Measurements from ENCODE around the gene NGEF. TPM values are rescaled to one million over a fixed set of nuclear protein-coding genes. Genes with fewer than 3 reads are reported as not detected.
A peak's percentile ranks its signal among the peaks of the same experiment; 100 is the strongest.

The NGEF gene
- total RNA-seq, 3 donors from 2014 or later, result 20.1 to 67.5 (median 38.0) TPM

DNA sequence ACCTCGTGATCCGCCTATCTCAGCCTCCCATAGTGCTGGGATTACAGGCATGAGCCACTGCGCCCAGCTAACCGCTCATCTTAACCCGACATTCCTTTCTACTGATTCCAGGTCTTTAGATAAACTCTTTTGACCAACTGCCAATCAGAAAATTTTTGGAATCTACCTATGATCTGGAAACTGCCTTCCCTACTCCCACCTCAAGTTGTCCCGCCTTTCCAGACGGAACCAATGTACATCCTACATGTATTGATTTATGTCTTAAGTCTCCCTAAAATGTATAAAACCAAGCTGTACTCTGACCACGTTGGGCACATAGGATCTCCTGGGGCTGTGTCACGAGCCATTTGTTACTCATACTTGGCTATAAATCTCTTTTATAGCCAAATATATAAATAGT lies 16.3 kb upstream of the NGEF start:
- TF ChIP-seq, protein P1, sequence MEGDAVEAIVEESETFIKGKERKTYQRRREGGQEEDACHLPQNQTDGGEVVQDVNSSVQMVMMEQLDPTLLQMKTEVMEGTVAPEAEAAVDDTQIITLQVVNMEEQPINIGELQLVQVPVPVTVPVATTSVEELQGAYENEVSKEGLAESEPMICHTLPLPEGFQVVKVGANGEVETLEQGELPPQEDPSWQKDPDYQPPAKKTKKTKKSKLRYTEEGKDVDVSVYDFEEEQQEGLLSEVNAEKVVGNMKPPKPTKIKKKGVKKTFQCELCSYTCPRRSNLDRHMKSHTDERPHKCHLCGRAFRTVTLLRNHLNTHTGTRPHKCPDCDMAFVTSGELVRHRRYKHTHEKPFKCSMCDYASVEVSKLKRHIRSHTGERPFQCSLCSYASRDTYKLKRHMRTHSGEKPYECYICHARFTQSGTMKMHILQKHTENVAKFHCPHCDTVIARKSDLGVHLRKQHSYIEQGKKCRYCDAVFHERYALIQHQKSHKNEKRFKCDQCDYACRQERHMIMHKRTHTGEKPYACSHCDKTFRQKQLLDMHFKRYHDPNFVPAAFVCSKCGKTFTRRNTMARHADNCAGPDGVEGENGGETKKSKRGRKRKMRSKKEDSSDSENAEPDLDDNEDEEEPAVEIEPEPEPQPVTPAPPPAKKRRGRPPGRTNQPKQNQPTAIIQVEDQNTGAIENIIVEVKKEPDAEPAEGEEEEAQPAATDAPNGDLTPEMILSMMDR (IDR thresholded peaks at IDR 0.05), result no peak
- no peaks in the 10 kb centered on the region for H3K9me3 ChIP-seq
- no peak overlapping the region for H3K4me3 ChIP-seq
- peak; percentile 61 for ATAC-seq
- no peaks in the 10 kb centered on the region for H3K4me1 ChIP-seq (ENCODE audit: low read depth)
- DNase-seq, result no peak
- intact Hi-C loops (cut with DNase I, micrococcal nuclease), result no loop called here
- no peaks in the 10 kb centered on the region for H3K36me3 ChIP-seq (ENCODE audit: low read depth)

DNA sequence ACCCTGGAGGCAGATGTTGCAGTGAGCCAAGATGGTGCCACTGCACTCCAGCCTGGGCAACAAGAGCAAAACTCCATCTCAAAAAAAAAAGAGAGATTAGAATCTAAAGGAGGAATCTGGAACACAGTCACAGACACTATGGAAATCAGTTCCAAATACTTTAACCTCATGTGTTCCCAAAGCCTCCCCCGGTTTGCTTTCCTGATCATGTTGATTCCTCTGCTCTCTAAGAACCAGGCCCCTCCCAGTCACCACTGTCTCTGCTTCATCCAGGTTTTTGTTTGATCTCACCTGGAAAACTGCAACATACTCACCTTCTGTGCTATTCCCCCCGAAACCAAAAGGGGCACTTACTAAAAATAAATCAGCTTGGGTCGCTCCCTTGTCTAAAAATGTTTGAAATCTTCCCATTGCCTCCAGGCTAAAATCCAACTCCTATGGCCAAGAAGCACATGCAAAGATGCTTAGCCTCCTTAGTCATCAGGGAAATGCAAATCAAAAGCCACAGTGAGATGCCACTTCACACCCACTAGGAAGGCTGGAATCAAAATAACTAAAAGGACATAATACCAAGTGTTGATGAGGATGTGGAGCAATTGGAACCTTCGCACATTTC lies 13.2 kb upstream of the NGEF start:
- intact Hi-C loops (cut with DNase I, micrococcal nuclease), result no loop called here
- Histone ChIP-seq H3K4me3 (no peak overlapping the region), H3K9me3 (no peaks in the 10 kb centered on the region), H3K36me3 (ENCODE audit: low read depth) (no peaks in the 10 kb centered on the region), H3K4me1 (ENCODE audit: low read depth) (no peaks in the 10 kb centered on the region)
- ATAC-seq (no peak), DNase-seq (no peak)
- TF ChIP-seq, protein P1 (IDR thresholded peaks at IDR 0.05), result no peak

DNA sequence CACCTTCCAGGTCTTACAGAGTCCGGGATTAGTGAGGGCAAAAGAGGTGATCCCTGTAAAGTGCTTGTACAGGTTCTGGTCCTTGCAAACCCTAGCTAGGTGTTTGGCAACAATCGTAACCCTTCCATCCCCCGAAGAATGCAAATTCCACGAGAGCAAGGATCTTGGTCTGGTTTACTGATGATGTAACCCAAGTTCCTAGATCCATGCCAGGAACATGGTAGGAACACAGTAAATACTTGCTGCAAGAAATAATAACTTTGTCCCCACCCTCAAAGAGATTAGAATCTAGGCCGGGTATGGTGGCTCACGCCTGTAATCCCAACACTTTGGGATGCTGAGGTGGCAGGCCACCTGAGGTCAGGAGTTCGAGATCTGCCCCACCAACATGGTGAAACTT lies 12.7 kb upstream of the NGEF start:
- intact Hi-C loops (cut with DNase I, micrococcal nuclease), result no loop called here
- no peak for ATAC-seq
- Histone ChIP-seq H3K4me3 (no peak overlapping the region), H3K36me3 (ENCODE audit: low read depth) (no peaks in the 10 kb centered on the region), H3K4me1 (ENCODE audit: low read depth) (no peaks in the 10 kb centered on the region), H3K9me3 (no peaks in the 10 kb centered on the region)
- TF ChIP-seq, protein P1 (IDR thresholded peaks at IDR 0.05), result no peak
- DNase-seq, result no peak

DNA sequence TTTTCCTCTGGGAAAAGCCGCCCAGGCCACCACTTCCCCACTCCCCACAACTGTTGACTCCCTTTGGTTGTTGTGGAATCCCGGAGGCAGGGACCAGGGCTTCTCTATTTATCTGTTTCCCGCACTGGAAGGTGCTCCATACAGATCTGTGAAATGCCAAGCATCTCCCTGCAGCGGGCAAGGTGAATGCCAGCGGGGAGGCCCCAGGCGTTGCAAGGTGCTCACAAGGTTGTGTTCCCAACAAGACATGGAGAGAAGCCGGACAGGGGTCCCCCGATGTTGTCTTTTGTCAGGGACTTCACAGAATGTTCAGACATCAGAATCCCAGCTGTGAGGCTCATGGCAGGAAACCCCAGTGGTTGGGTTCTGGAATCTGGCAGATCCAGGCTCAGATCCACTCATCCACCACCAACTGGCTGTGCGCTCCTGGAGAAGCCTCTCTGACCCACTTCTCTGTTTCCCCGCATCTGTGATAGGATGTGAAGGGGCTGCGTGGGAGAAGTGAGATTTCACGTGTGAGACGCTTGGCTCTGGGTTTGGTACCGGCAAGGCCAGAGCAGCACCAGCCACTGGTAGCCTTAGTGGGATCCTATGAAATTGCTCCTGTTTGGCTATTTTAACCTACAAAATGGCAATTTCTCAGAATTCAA lies 10.8 kb upstream of the NGEF start:
- H3K36me3 ChIP-seq (ENCODE audit: low read depth), result no peaks in the 10 kb centered on the region
- intact Hi-C loops (cut with DNase I, micrococcal nuclease), result no loop called here
- ATAC-seq, result no peak
- H3K4me3 ChIP-seq, result no peak overlapping the region
- TF ChIP-seq, protein P1 (IDR thresholded peaks at IDR 0.05), result no peak
- no peaks in the 10 kb centered on the region for H3K4me1 ChIP-seq (ENCODE audit: low read depth)
- no peaks in the 10 kb centered on the region for H3K9me3 ChIP-seq
- DNase-seq, result no peak

DNA sequence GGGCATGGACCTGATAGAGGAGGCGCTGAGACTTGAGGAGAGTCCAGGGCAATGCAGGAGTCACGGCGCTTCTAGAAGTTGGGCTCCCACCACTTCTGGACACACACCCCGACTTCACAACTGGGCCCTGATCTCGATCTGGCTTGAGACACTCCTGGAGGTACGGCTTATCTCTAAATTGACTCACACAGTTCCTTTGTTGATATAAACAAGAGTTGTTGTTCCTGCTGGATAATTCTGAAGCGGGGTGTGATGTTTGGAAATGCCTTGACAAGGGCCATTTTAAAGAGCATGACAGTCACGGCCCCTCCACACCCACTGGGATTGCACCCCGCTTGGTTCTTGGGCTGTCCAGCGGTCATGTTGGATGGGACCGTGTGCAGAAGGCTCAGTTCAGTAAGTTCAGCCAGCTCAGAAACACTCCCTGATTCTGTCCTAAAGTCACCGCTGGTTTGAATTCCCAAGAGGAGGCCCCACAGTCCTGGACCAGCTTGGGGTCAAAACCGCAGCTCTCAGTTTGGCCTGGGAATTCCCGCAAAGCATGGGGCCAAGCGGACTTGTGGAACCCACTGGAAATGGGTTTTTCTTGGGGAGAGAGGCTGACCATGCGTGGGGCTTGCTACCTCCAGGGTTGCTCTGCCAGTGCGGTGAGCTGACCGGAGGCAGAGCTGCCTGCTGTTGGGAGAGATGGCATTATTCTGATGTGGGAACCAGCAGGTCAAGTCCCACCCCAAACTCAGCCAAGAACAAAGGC lies 10.1 kb upstream of the NGEF start:
- TF ChIP-seq, protein P1 (IDR thresholded peaks at IDR 0.05), result no peak
- no peaks in the 10 kb centered on the region for H3K4me1 ChIP-seq (ENCODE audit: low read depth)
- ATAC-seq (no peak), DNase-seq (no peak)
- intact Hi-C loops (cut with DNase I, micrococcal nuclease), result no loop called here
- H3K36me3 ChIP-seq (ENCODE audit: low read depth), result no peaks in the 10 kb centered on the region
- H3K9me3 ChIP-seq, result no peaks in the 10 kb centered on the region
- H3K4me3 ChIP-seq, result no peak overlapping the region

Data from mucosa of descending colon (tissue), 3 donors.